Activated CD8-positive, alpha-beta memory T cell treated with anti-CD3 and anti-CD28 coated beads, Interleukin-2, amount 50 U/mL, for 48 hours (primary cell): ENCODE data around the gene TUBGCP6.

Source experiments
- DNase-seq: peaks from one replicate; pipeline ENCODE4 v3.0.0-alpha.2; 2020

The TUBGCP6 gene

DNA sequence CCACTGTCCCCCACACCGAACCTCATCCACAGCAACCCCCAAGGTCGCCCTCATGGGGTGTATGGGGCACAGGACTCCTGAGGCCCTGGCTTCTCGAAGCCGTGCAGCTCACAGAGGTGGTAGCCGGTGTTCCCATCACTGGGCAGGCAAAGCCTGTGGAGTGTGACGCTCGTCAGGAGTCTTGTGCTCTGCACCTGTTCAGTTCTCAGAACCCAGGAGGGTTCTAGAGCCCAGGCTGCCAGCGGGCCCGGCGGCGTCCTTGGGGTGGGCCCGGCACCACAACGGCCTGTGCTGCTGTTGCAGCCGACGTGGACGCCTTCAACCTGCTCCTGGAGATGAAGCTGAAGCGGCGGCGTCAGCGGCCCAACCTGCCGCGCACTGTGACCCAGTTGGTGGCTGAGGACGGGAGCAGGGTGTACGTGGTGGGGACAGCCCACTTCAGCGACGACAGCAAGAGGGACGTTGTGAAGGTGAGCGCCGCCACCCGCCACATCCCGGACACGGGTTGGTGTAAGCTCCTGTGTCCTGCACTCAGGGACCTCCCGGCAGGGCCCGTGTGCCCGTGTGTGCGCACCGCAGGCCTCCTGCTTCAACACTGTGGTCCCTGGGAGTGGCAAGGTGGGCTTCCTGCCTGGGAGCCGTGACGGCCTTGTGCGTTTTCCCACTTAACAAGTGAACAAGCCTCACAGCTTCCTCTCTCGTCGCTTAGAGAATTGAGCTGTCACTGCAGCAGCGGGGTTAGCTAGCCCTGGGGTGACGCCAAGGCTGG is 50.6 kb downstream of the TUBGCP6 start:
- no peak for DNase-seq

DNA sequence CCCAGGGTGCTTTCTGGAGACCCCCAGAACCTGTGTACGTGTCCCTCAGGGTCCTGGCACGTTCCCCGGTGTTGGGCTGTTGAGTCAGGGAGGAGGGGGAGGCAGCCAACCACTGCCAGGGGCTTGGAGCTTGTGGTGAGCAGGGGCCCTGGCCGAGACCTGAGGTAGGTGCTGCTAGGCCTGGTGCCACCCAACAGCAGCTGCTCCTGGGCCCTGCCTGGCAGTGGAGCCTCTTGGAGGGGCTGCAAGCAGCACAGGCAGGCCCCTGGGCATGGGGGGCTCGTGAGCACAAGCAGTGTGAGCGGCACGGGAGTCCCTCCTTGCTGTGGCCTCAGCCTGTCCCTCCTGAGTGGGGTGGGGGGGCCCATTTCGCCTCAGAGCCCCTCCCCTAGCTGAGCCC is 51.2 kb downstream of the TUBGCP6 start:
- DNase-seq, result no peak

DNA sequence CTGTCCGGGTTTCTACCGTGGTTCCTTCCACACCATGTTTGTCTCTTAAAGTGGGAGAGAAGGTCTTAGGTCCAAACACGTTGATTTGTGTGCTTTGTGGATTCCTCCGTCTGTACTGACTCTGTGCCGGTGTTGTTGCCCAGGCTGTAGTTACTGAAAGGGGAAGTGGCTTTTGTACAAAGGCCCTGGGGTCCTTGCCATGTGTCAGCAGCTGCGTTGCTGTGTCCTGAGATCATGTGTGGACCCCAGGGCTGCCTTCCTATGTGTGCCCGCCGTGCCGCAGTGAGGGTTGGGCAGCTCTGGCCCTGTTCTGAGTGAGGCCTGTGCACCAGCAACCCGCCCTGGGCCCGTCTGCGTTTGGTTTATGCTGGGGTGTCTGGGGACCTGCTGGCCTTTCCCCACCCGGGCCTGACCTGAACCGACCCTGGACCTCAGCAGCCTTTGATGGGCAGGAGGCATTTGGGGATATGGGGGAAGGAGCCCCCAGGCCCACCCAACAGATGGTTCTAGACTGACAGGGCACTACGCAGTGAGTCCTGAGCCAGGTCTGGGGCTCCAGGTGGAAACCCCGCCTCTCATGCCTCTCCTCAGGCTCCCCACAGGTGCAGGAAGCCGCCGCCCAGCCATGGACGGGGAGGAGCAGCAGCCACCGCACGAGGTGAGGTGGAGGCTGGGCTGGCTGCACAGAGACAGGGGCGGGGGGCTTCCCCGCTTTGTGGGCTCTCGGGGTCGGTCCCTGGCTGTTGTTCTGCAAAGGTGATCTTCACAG is 52.2 kb downstream of the TUBGCP6 start:
- no peak for DNase-seq

DNA sequence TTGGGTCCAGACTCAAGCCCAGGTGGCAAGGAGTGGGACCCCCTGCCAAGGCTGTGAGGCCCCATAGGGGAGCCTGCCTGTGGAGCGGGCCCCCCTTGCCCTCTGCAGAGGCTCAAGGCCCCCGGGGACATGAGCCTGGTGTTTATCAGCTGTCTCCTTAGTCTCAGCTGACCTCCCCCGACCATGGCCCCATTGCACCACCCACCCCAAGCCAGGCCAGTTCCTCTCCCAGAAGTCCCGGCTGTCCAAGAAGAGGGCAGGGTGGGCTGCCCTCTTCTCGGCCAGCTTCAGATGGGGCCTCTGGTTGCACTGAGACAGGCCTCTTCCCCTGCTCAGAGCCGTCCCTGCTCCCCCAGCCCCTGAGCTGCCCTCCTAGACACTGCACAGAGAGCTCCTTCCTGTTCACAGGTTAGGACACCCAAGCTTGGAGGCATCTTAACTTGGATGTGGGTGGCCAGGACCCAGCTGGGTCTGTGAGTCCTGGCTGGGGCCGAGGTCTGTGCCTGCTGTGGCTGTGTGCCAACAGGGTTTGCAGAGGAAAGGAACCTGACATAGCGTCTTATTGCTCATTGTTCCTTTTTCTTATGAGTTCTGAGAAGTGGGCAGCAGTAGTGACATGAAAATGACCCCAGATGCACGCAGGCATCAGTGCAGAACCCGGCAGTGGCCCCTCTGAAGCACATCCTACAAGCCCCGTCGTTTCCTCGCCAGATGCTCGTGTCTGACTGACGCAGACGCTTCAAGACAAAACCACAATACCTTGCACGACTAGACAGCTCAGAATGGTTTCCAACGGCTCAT is 53.7 kb downstream of the TUBGCP6 start:
- peak; percentile 82 for DNase-seq

DNA sequence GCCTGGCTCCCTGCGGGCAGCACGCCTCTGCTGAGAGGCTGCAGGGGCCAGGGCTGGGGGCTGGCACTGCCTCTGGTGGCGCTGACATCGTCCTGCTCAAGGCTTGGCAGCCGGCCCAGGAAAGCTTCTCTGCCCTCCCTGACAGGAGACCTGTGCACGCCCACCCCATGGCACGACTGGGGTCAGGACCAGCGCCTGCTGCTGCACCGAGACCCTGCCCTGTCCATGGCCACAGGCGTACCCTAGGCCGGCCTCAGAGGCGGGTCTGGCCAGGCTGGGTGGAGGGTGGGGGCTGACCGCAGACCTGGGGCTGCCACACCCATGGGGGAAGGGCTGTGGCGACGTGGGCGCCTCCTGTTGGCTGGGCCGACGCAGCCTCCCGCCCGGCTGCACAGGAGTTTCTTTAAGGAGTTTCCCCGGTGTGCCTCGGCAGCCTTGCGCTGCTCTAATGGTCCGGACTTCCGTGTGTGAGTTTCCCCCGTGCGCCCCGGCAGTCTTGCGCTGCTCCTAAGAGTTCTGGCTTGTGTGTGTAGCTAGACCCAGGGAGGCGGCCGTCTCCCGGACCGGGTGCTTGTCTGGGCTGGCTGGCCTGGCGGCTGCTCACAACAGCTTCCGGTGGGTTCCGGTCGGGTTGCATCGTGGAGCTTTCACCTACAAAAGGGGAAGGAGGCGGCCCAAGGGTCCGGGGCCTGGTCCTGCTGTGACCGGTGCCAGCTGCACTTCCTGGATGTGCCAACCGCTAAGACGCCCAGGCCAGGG is 54.5 kb downstream of the TUBGCP6 start:
- DNase-seq, result peak; percentile 86

DNA sequence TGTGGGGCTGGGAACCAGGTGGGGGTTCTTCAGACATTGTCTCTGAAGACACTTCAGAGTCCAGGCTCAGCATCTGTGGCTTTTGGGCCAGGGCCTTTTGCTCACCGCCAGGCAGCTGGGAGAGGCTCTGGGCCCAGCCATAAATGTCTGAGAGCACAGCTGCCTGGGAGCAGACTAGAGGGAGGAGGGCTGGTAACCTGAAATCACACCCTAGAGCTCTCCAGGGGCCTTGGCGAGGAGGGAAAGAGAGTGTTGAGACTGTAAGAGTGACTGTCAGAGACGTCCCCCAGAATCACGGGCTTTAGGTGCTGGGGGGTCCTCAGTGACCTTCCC is 55.0 kb downstream of the TUBGCP6 start:
- DNase-seq, result no peak

DNA sequence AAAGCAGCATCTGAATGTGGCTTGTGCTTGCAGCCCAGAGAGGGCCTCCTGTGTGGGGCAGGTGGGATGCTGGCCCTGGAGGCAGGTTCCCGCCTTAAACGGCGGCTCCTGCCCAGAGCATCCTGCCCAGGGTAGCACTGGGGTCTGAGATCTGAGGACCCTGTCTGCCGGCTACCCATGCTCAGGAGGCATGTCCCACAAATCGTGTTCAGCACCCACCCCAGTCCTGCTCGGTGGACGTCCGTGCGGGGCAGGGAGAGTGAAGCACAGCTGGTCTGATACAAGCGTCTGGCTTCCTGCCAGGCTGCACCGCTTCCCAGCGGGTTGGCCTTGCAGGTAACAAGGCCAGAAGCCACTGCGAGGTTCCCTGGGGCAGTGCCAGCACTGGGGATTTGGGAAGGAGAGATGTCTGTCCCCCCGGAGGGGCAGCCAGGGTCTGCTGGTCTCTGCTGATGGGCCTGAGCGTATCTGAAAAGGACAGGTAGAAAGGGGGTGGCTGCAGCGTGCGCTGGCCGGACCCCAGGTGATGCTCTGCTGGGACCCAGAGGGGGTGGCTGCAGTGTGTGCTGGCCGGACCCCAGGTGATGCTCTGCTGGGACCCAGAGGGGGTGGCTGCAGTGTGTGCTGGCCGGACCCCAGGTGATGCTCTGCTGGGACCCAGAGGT is 55.5 kb downstream of the TUBGCP6 start:
- DNase-seq, result no peak

DNA sequence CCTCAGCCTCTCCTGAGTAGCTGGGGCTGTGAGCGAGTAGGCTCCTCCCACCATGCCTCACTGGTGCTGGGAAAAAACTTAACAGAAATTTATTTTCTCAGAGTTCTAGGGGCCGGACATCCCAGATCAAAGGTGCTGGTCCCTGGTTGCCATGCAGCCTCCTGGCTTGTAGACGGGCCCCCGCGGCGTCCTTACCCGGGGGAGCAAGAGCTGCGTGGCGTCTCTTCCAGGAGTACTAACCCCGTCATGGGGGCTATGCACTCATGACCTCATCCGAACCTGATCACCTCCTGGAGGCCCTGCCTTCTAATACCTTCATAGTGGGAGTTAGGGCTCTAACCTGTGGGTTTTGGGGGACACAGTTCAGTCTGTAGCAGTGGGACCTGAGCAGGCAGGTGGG is 56.5 kb downstream of the TUBGCP6 start:
- DNase-seq, result no peak

DNA sequence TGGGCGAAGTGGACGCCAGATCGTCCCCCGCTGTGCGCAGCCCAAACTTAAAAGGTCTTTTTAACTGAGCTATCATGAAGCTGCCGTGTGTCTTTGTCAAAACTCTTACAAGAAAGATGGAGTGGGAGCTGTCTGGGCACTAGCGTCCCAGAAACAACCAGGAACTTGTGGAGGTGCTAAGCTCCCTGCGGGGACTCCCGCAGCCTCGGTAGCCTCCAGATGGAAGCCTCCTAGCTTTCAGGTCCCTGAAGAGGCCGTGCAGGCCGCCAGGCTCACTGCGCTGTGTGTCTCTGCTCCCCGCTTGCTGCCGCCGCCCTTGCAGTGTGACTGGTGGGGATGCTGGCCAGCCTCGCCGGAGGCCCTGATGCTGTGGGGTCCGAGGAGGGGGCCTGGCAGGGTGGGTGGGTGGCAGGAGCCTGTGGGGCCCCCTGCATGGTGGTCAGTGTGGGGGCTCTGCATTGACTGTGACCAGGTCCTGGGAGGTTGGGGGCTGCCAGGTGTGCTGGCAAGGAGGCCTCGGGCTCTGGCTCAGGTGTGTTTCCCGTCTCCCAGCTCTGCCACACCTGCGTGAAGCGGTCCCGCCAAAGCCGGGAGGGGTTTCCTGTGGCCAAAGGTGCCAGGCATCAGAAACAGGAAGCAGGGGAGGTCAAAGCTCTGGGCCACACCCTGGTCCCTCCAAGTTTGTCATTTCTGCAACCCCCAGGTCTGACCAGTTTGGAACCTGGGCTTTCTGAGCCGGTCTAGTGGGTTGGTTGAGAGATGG is 57.9 kb downstream of the TUBGCP6 start:
- no peak for DNase-seq

DNA sequence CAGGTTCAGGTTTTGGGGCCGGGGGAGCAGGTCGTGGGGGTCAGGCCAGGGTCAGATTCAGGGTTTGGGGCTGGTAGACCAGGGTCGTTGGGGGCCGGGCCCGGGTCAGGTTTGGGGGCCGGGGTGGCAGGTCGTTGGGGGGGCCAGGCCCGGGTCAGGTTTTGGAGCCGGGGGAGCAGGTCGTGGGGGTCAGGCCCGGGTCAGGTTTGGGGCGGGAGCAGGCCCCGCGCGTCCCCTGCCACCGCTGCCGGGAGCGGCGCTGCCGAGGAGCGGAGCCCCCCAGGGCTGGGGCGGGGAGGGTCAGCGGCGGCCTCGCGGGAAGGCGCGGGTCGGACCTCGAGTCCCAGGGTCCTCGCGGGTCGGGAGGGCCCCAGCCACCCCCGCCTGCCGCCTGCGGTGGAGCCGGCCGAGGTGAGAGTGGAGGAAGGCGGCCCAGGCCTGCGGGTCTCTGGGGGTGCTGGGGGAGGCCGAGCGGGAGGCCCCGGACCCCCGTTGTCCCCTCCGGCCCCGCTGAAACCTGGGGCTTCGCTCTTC is 58.6 kb downstream of the TUBGCP6 start:
- no peak for DNase-seq

DNA sequence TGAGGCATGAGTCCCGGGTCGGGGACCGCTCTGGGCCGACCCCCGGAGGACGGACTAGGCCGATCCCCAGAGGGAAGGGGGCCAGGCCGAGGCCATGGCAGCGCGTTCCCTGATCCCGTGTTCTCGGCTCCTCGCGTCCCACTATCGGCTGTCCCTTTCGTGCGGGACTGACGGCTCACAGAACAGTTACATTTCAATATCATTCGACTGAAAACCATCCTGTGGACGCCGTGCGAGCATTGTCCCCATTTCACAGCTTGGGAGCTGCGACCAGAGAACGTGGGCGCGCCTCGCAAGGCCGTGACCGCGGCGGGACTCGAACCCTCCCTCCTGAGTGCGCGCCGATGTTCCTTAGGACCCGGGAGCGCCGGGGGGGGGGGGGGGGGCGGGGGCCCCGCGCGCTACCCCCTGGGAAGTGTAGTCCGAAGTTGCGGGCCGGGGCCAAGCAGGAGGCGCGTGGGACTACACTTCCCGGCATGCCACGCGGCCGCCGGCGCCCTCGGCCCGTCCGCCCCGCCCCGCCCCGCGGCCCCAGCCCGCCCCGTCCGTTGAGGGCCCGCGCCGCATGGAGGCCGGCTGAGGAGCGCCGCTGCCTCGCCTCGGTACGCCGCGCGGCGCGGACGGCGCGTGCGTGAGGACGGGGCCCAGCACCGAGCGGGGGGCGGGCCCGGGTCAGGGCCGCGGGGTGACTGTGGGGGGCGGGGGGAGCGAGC is 59.3 kb downstream of the TUBGCP6 start, which contains the start of gene TRABD:
TRABD (plus strand) TSS at position 539 of the 713 bp plus-strand sequence. CDS start 7,148 bp downstream, outside the sequence.
- DNase-seq, result peak; percentile 92

DNA sequence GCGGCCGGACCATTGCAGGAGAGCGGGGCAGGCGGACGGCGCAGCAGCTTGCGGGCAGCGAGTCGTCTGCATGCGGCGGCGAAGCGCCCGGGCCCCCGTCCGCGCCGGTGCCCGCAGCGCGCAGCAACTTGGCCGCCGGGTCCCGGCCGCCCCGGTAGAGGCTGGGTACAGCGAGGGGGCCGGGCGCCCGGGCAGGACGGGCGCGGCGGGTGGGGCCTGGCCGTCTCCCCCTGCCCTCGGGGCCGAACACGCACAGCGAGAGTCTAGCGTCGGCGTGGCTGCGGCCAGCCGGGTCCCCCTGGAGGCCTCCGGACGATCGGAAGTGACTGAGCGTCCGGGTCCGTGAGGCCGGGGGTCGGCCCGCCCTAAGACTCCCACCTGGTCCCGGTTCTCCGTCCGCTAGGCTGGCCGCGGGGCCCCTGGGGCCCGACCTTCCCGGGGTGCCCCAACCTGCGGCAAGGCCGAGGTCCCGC is 59.9 kb downstream of the TUBGCP6 start:
- DNase-seq, result no peak

DNA sequence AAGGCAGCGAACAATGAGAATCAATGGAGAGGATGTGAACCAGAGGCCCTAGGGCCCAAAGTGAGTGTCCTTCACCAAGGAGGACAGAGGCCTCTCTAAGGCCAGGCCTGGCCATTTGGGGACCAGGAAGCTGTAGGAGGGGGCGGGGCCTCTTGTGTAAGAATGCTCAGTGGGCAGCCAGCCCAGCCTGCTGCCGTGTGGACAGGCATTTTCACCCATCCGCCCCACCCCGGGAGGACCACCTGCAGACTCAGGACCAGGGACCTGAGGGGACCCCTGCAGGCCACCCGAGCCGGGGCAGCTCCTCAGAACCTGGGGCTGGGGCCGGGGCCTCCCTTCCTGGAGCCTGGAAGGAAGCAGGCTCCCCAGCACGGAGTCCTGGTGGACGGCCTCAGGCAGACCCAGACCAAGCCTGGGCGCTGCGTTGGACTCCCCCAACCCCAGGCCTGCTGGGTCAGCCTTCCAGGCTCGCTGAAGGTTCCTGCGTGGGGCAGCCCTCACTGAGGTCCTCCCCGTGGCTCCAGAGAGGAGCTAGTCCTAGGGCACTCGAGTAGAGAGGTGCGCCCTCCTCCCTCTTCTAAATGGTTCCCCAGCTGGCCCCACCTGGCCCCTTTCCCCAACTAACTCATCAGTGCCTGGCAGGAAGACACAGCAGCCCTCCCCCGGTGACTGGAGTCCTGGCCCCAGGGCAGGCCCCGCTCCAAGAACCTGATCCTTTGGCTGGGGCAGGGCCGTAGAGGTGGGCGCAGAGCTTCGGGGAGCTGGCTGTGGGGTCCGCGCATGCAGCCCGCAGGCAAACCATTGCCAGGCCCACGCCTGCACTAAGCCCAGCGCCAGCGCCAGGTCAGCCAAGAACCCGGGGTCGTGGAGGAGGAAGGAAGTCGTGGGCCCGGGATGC is 60.6 kb downstream of the TUBGCP6 start:
- no peak for DNase-seq

DNA sequence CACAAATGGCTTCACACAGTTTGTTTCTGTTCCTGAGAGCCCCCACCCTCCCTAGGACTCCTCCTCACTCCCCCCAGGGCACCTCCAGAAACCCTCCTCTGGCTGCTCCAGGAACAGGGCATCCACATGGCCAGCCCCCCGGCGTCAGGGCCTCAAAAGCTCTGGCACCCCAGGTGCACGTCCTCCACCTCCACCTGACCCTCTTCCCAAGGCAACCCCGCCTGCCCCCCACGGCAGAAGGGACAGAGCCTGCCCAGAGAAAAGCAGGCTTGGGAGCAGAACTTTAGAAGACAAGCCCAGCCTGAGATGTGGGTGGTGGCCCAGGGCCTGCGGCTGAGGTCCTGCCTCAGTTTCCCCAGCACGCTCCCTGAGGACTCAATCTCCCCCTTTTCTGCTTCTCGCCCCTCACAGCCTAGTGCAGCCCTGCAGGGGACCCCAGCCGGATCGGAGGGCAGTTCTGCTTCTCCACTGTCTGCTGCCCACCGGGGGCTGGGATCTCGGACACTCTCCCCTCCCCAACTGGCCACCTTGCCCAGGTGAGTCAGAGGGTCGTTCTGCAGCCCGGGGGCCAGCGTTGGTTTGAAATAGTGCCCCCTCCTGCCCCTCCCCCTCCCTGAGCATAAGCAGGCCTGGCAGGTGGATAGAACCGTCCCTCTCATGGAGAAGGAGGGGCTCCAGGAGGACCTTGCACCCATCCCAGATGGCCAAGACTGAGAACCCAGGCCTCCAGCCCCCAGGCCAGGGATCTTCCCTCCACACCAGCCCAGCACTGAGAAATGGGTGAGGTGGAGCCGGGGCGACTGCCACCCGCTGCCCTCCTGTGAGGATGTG is 61.5 kb downstream of the TUBGCP6 start:
- no peak for DNase-seq

DNA sequence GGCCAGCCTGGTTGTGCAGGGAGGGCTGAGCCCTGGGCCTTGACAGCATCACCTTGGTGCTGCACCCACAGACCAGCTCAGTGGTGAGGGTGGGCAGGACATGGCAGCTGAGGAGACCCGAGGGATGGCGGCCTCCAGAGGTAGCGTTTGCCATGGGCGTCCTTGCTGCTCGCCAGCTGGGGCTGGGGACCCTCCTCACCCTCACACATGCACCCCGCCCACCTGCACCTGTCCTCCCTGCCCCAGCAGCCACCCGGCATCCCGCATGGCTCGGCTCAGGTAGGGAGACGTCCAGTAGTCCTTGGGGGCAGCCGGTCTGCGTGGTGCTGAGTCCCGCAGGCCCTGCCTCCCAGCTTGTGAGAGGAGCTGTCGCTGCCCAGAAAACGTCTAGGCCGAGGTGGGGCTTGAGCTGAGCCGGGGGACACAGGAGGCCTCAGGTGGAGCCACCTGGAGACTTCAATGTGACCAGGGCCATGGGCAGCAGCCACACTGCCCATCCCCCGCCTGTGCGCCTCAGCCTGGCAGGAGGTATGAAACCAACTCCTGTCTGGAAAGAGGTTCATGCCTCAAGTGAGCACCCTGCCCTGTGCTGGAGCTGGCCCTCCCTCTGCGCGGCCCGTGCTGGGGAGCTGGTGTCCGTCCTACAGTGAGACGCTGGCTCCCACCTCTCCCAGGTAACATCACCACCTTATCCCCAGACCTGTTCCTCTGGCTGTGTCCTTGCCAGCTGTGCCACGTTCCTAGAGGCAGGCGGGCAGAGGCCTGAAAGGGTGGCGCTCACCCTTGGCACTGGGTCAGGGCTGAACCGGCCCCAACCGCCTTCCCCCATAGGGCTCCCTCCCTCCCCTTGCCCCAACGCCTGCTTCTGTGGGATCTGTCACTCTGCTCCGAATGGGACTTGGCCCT is 62.4 kb downstream of the TUBGCP6 start:
- DNase-seq, result no peak

DNA sequence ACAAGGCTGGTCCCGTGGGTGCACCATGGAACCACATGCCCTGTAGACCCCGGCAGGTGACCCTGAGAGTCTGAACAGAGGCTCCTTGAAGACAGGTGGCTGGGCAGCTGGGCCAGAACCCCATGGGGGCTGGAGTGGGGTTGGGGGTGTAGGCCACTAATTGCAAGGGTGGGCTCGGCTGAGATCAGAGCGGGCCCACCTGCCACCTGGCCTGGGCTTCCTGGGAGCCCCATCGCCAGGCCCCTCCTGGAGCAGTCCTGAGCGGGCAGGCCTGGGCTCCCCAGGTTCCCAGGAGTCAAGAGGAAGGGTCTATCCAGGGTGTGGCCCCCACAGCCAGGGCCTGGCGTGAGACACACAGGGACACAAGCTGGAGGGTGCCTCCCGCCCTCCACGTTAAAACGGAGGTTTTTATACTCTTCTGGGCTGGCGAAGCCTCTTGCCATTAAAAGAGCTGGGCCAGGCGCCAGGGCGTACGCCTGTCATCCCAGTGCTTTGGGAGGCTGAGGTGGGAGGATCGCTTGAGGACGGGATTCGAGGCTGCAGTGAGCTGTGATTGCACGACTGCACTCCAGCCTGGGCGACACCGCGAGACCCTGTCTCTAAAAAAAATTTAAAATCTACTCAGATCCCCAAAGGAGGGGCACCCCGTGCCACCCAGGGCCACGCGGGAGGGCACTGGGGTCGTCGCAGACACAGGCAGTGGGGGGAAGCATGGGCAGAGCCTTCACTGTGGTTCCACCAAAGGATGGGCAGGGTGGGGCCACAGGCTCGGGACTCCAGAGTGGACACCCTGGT is 63.9 kb downstream of the TUBGCP6 start:
- DNase-seq, result no peak
